Naive thymus-derived CD4-positive, alpha-beta T cell (primary cell): ENCODE results near the gene GATD1. TPM values are rescaled to one million over a fixed set of nuclear protein-coding genes. Genes with fewer than 3 reads are reported as not detected.

Experiments
- ATAC-seq: fragments of 150-1000 bp; cut with Tn5 transposase; 2 replicates; pipeline ENCODE4 v1.10.0; 2021; ENCODE audit warnings: mild to moderate bottlenecking, moderate library complexity
- CTCF ChIA-PET: fragments of 350-600 bp; sonication (Branson Sonifier 250); formaldehyde crosslinking; loops from one replicate; lab custom pipeline; 2021; ENCODE audit warnings: antibody characterized with exemption; lab: Charles Lee
- POLR2A ChIA-PET: fragments of 350-600 bp; sonication (Branson Sonifier 250); formaldehyde crosslinking; loops from one replicate; lab custom pipeline; 2021; ENCODE audit warnings: antibody characterized with exemption, inconsistent platforms; lab: Charles Lee
- DNase-seq, 9 donors: peaks; one replicate each; pipeline versions ENCODE4 v3.0.0 to v3.0.0-alpha.2; 2020 to 2022; ENCODE audit warnings: mixed read lengths in 1 of 9
- H3K27ac ChIP-seq: one replicate; pipeline ENCODE4 v1.7.0; 2013; ENCODE audit warnings: mild to moderate bottlenecking, low read depth, low read length, moderate library complexity
- H3K27me3 ChIP-seq, 2 donors: one replicate each; pipeline ENCODE4 v1.7.0; 2013; ENCODE audit warnings: low read length in 2 of 2, mild to moderate bottlenecking in 2 of 2, moderate library complexity in 2 of 2; ENCODE audit not compliant: control insufficient read depth in 2 of 2, insufficient read depth in 2 of 2
- H3K36me3 ChIP-seq, 3 experiments: 1 replicate in 2 of 3; 2 replicates in 1 of 3; pipeline ENCODE4 v1.7.0; 2013; ENCODE audit warnings: low read length in 3 of 3, mild to moderate bottlenecking in 3 of 3, moderate library complexity in 1 of 3; ENCODE audit not compliant: insufficient read depth in 3 of 3, control insufficient read depth in 2 of 3
- H3K4me1 ChIP-seq, 2 donors: one replicate each; pipeline ENCODE4 v1.7.0; 2013; ENCODE audit warnings: low read length in 2 of 2, mild to moderate bottlenecking in 2 of 2, moderate library complexity in 1 of 2; ENCODE audit not compliant: control insufficient read depth in 2 of 2, insufficient read depth in 2 of 2
- H3K4me3 ChIP-seq: 2 replicates; pipeline ENCODE4 v1.7.0; 2013; ENCODE audit warnings: mild to moderate bottlenecking, low read length
- H3K9me3 ChIP-seq, 3 experiments: 1 replicate in 2 of 3; 2 replicates in 1 of 3; pipeline ENCODE4 v1.7.0; 2013; ENCODE audit warnings: low read length in 3 of 3; ENCODE audit not compliant: control insufficient read depth in 2 of 3
- H3K27ac Mint-ChIP-seq, 9 donors: one replicate each; pipeline ENCODE4 v1.8.0; 2020 to 2022; ENCODE audit warnings: mixed read lengths in 9 of 9, mild to moderate bottlenecking in 8 of 9, moderate library complexity in 5 of 9, inconsistent platforms in 2 of 9
- H3K27me3 Mint-ChIP-seq, 5 donors: one replicate each; pipeline ENCODE4 v1.8.0; 2021 to 2022; ENCODE audit warnings: mixed read lengths in 5 of 5, mild to moderate bottlenecking in 1 of 5
- H3K36me3 Mint-ChIP-seq, 5 donors: one replicate each; pipeline ENCODE4 v1.8.0; 2020 to 2022; ENCODE audit warnings: mixed read lengths in 5 of 5, mild to moderate bottlenecking in 3 of 5, inconsistent platforms in 1 of 5
- H3K4me1 Mint-ChIP-seq, 7 donors: one replicate each; pipeline ENCODE4 v1.8.0; 2020 to 2022; ENCODE audit warnings: mixed read lengths in 7 of 7, mild to moderate bottlenecking in 3 of 7, inconsistent platforms in 1 of 7
- H3K4me3 Mint-ChIP-seq, 10 donors: one replicate each; pipeline ENCODE4 v1.8.0; 2020 to 2022; ENCODE audit warnings: mild to moderate bottlenecking in 10 of 10, mixed read lengths in 10 of 10, moderate library complexity in 6 of 10, inconsistent platforms in 2 of 10
- H3K9me3 Mint-ChIP-seq, 11 donors: one replicate each; pipeline ENCODE4 v1.8.0; 2020 to 2022; ENCODE audit warnings: mixed read lengths in 11 of 11, mild to moderate bottlenecking in 4 of 11, inconsistent platforms in 1 of 11, moderate library complexity in 1 of 11
- intact Hi-C, 2 donors: fragments of 100-400 bp; cut with micrococcal nuclease; formaldehyde crosslinking; loops; one replicate each; pipeline ENCODE4 v1.15.1; 2023
- polyA plus RNA-seq, 2 donors: library from polyadenylated mRNA; unstranded; fragments of 300-500 nt; fragmentation: Illumina TruSeq; gene quantifications; one replicate each; pipeline ENCODE4 v1.2.3, GENCODE V29; 2021
- total RNA-seq, 6 experiments: library from RNA in 5 of 6; stranded (reverse) in 5 of 6; gene quantifications; 1 replicate in 5 of 6; 2 replicates in 1 of 6; pipeline ENCODE4 v1.2.3 and lab custom pipeline; 2021 to 2026

GATD1 gene
- total and polyA plus RNA-seq, 7 experiments from 2014 or later = 8.1 to 59.2 (median 44.6) TPM

GRCh38 chr11:790721-791564 lies 13.7 kb upstream of the GATD1 start:
- no peaks in the 10 kb centered on the region for H3K9me3 ChIP-seq
- no peaks in the 10 kb centered on the region for H3K27me3 ChIP-seq
- ChIA-PET POLR2A (interaction anchor here (1.2 to 1.6 kb wide), 4 partner anchors 10 to 13 kb away, joined by 3 to 5 read pairs (median 4); no protein-coding TSS in a partner anchor), CTCF (no interaction called here)
- H3K27ac ChIP-seq = no peak overlapping the region
- H3K36me3 Mint-ChIP-seq = peaks cover 0 to 8% (median 0%) of the 10 kb centered on the region in 5 donors
- H3K27ac Mint-ChIP-seq = peak overlapping the region in 1 of 9 donors; percentile 42
- no peak for DNase-seq
- intact Hi-C loops = loop anchor here (1.0 to 10.0 kb wide), 3 partner anchors 14 to 376 kb away; partner anchors contain the start of genes GATD1 (in 1 of the 2), LMNTD2 (in 1 of the 2), RASSF7 (in 1 of the 2) and SIGIRR (in 1 of the 2)
- H3K4me3 ChIP-seq = no peak overlapping the region
- H3K27me3 Mint-ChIP-seq = no peaks in the 10 kb centered on the region
- H3K4me1 Mint-ChIP-seq = peaks cover 0 to 8% (median 2%) of the 10 kb centered on the region in 7 donors
- peaks cover 0 to 6% of the 10 kb centered on the region in 2 donors for H3K4me1 ChIP-seq
- no peaks in the 10 kb centered on the region for H3K9me3 Mint-ChIP-seq
- no peak for ATAC-seq
- H3K36me3 ChIP-seq = peaks cover 0 to 39% (median 0%) of the 10 kb centered on the region in 3 experiments
- peak overlapping the region in 1 of 10 donors; percentile 49 for H3K4me3 Mint-ChIP-seq

GRCh38 chr11:789943-790342 lies 12.7 kb upstream of the GATD1 start, which contains the start of gene CEND1:
CEND1 (minus strand) TSS chr11:790090; CDS start chr11:788576, 1,514 bp downstream.
- no peaks in the 10 kb centered on the region for H3K27me3 Mint-ChIP-seq
- Histone ChIP-seq H3K4me3 (no peak within 1 kb of the TSS), H3K27ac (no peak within 1 kb of the TSS), H3K4me1 (no peaks in the 10 kb centered on the region), H3K27me3 (no peaks in the 10 kb centered on the region), H3K36me3 (peaks cover 0 to 36% (median 0%) of the 10 kb centered on the region in 3 experiments), H3K9me3 (no peaks in the 10 kb centered on the region)
- H3K4me1 Mint-ChIP-seq = peaks cover 0 to 6% (median 0%) of the 10 kb centered on the region in 7 donors
- H3K27ac Mint-ChIP-seq = peak within 1 kb of the TSS in 1 of 9 donors; percentile 58
- H3K9me3 Mint-ChIP-seq = no peaks in the 10 kb centered on the region
- peak within 1 kb of the TSS in 2 of 10 donors; percentile 48 to 49 for H3K4me3 Mint-ChIP-seq
- intact Hi-C loops = loop anchor here (1.0 to 10.0 kb wide), 3 partner anchors 13 to 375 kb away; partner anchors contain the start of genes GATD1 (in 1 of the 2), LMNTD2 (in 1 of the 2), RASSF7 (in 1 of the 2) and SIGIRR (in 1 of the 2)
- H3K36me3 Mint-ChIP-seq = peaks cover 0 to 8% (median 0%) of the 10 kb centered on the region in 5 donors
- ATAC-seq (peak; percentile 60), DNase-seq (peak in 1 of 9 donors; percentile 68)
- CTCF ChIA-PET = no interaction called here
- POLR2A ChIA-PET = interaction anchor here (1.4 kb wide), 1 partner anchor 12 kb away, joined by 5 read pairs; no protein-coding TSS in a partner anchor

GRCh38 chr11:788953-789940 lies 12.0 kb upstream of the GATD1 start:
- ATAC-seq (no peak), DNase-seq (peak in 1 of 9 donors; percentile 7)
- H3K27me3 Mint-ChIP-seq = no peaks in the 10 kb centered on the region
- no peak overlapping the region for H3K4me3 ChIP-seq
- H3K36me3 Mint-ChIP-seq = peaks cover 0 to 8% (median 0%) of the 10 kb centered on the region in 5 donors
- H3K4me3 Mint-ChIP-seq = peak overlapping the region in 1 of 10 donors; percentile 48
- POLR2A ChIA-PET = no interaction called here
- no peaks in the 10 kb centered on the region for H3K27me3 ChIP-seq
- H3K9me3 ChIP-seq = no peaks in the 10 kb centered on the region
- peaks cover 0 to 6% (median 0%) of the 10 kb centered on the region in 7 donors for H3K4me1 Mint-ChIP-seq
- H3K27ac ChIP-seq = no peak overlapping the region
- peaks cover 0 to 33% (median 0%) of the 10 kb centered on the region in 3 experiments for H3K36me3 ChIP-seq
- H3K27ac Mint-ChIP-seq = peak overlapping the region in 1 of 9 donors; percentile 58
- CTCF ChIA-PET = no interaction called here
- H3K4me1 ChIP-seq = no peaks in the 10 kb centered on the region
- intact Hi-C loops = no loop called here
- H3K9me3 Mint-ChIP-seq = no peaks in the 10 kb centered on the region

DNA sequence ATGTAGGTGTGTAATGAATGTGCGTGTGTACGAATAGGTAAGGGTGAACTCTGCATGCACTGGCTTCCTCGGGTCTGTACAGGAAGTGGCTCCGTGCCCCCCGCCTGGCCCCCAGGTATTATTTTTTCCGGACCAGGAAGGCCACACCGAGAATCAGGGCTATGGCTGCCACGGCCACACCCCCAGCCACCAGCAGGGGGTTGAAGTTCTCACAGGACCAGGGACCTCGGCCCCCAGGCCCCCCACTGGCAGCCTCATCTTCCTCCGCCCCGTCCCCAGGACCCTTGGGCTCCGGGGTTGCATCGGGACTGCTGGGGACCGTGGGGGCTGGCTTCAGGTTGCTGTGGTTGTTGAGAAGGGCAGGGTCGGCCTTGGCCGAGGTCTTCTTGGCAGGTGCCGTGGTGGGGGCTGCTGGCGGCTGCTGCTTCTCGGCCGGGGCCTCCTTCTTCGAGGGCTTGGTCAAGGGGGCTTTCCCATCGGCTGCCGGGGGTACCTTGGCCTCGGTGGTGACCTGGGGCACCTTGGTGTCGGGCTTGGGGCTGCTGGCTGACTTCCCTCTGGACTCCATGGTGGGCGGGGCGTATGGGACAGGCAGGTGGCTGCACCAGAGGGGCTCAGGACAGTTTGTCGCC lies 10.8 kb upstream of the GATD1 start:
- Mint-ChIP-seq H3K36me3 (peaks cover 0 to 5% (median 0%) of the 10 kb centered on the region in 5 donors), H3K27ac (no peak overlapping the region), H3K4me1 (peaks cover 0 to 12% (median 2%) of the 10 kb centered on the region in 7 donors), H3K9me3 (no peaks in the 10 kb centered on the region), H3K4me3 (peak overlapping the region in 1 of 10 donors; percentile 25), H3K27me3 (no peaks in the 10 kb centered on the region)
- ATAC-seq (no peak), DNase-seq (peak in 1 of 9 donors; percentile 8)
- intact Hi-C loops = no loop called here
- H3K36me3 ChIP-seq = peaks cover 0 to 26% (median 0%) of the 10 kb centered on the region in 3 experiments
- H3K4me1 ChIP-seq = no peaks in the 10 kb centered on the region
- CTCF ChIA-PET = no interaction called here
- H3K4me3 ChIP-seq = no peak overlapping the region
- POLR2A ChIA-PET = no interaction called here
- H3K9me3 ChIP-seq = no peaks in the 10 kb centered on the region
- H3K27me3 ChIP-seq = no peaks in the 10 kb centered on the region
- no peak overlapping the region for H3K27ac ChIP-seq

GRCh38 chr11:787084-787675 lies 9.9 kb upstream of the GATD1 start:
- POLR2A ChIA-PET = no interaction called here

More at GRCh38 chr11:787084-787675, 9.9 kb upstream of the GATD1 start:
- no peak overlapping the region for H3K4me3 Mint-ChIP-seq
- H3K4me3 ChIP-seq = no peak overlapping the region
- H3K27me3 ChIP-seq = no peaks in the 10 kb centered on the region
- intact Hi-C loops = no loop called here
- peaks cover 0 to 5% (median 0%) of the 10 kb centered on the region in 5 donors for H3K36me3 Mint-ChIP-seq
- H3K27me3 Mint-ChIP-seq = no peaks in the 10 kb centered on the region
- DNase-seq = peak in 1 of 9 donors; percentile 7
- no peaks in the 10 kb centered on the region for H3K9me3 Mint-ChIP-seq
- H3K36me3 ChIP-seq = peaks cover 0 to 16% (median 0%) of the 10 kb centered on the region in 3 experiments
- H3K27ac Mint-ChIP-seq = no peak overlapping the region
- no peaks in the 10 kb centered on the region for H3K9me3 ChIP-seq
- no peak for ATAC-seq
- CTCF ChIA-PET = no interaction called here
- H3K4me1 ChIP-seq = no peaks in the 10 kb centered on the region
- peaks cover 0 to 12% (median 2%) of the 10 kb centered on the region in 7 donors for H3K4me1 Mint-ChIP-seq
- no peak overlapping the region for H3K27ac ChIP-seq
